GM12878 (cell line): ENCODE data around the gene NLRC5. TPM values are rescaled to one million over a fixed set of nuclear protein-coding genes. Genes with fewer than 3 reads are reported as not detected.
A peak's percentile ranks its signal among the peaks of the same experiment; 100 is the strongest.

ENCODE experiments used
- MTA3 ChIP-seq: IDR thresholded peaks from 2 replicates; pipeline ENCODE4 v1.6.1; 2012; ENCODE audit warnings: low read length, inconsistent platforms, borderline replicate concordance
- MYB ChIP-seq: fragments of 150-350 bp; IDR thresholded peaks from 2 replicates; pipeline ENCODE4 v1.6.1; 2014; ENCODE audit warnings: mild to moderate bottlenecking, low read depth, low read length, borderline replicate concordance
- SREBF2 ChIP-seq: IDR thresholded peaks from 2 replicates; pipeline ENCODE4 v1.6.1; 2012; ENCODE audit warnings: mild to moderate bottlenecking, low read length
- ZNF24 ChIP-seq: fragments of 450-650 bp; IDR thresholded peaks from 2 replicates; pipeline ENCODE4 v1.6.1; 2017; ENCODE audit warnings: antibody characterized with exemption, mild to moderate bottlenecking
- polyA plus RNA-seq, 11 experiments: library from polyadenylated mRNA; depleted of rRNA in 4 of 11; unstranded in 6 of 11; stranded (reverse) in 5 of 11; fragments of >200 nt; fragmentation: Nextera tagmentation in 4 of 11; fragmentation: Illumina TruSeq in 1 of 11; extraction: Ambion mirVana in 4 of 11; extraction: Trizol in 1 of 11; gene quantifications; 1 replicate in 1 of 11; 2 replicates in 10 of 11; pipeline versions ENCODE4 v1.2.1 to v1.2.3, GENCODE V29; 2011 to 2016; ENCODE audit warnings: inconsistent platforms in 2 of 11, missing spikeins in 2 of 11, low read depth in 1 of 11
- total RNA-seq, 4 experiments: library from RNA; depleted of rRNA in 3 of 4; stranded (reverse); fragments of >200 nt in 3 of 4; fragmentation: Illumina TruSeq in 1 of 4; extraction: Trizol in 1 of 4; gene quantifications; 2 replicates each; pipeline versions ENCODE4 v1.2.1 to v1.2.3, GENCODE V29; 2013 to 2021
- TF ChIP-seq, protein P1 (sequence below): IDR thresholded peaks from 2 replicates; pipeline ENCODE4 v1.6.1; 2011; ENCODE audit warnings: borderline replicate concordance, low read depth, mild to moderate bottlenecking, moderate library complexity, low read length; ENCODE audit not compliant: insufficient read depth, poor library complexity, severe bottlenecking
- TF ChIP-seq, protein P2 (sequence below): fragments of 450-650 bp; formaldehyde crosslinking; IDR thresholded peaks from 2 replicates; pipeline ENCODE4 v1.4.0; 2020; ENCODE audit warnings: mild to moderate bottlenecking, moderate library complexity
- TF ChIP-seq, protein P3 (sequence below): IDR thresholded peaks from 2 replicates; pipeline ENCODE4 v1.6.1; 2012; ENCODE audit warnings: low read length, inconsistent platforms

Gene NLRC5
- total and polyA plus RNA-seq, 10 of the 15 experiments (the other 5 are each of a cell fraction or from before 2014, with no cell fraction given) = 13.1 to 105 (median 57.3) TPM

DNA sequence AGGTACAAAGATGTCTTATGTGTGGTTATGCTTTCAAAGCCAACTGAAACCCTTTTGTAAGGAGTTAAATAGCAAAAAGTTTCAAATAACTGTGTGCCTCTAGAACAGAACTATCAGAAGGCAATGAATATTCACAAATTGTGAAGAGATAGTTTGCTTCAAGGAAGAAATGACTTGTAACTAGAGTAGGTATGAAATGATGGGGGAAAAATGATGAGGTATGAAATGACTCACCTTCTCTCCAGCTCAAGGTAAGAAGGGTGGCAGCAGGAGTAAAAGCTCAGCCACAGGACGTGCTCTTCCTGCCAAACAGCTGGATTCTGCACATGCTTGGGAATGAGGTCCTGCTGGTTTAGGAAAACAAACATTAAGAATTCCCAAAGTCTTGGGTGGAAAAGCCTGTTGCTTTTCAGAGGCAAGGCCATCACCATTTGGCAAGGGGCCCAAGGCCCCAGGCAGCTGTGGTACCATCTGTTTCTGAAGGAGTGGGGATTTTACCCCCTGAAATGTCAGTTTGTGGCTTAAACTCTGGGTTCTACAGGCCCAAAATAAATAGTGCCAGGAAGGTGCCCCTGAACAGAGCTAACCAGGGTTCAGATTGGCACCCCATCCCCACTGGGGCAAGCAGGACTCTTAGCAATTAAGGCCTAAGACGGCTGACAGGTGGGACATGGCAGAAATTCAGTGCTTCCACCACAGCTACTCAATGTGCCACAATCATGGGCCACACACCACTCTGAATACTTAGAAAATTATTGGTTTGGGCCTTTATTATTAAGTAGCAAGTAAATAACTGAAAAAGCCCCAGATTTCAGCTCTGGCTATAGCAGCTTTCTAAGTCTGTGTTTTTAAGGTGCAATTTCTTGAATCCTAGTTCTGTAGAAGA, 44.2 kb upstream of the NLRC5 start (continued):
- TF ChIP-seq, protein P1, sequence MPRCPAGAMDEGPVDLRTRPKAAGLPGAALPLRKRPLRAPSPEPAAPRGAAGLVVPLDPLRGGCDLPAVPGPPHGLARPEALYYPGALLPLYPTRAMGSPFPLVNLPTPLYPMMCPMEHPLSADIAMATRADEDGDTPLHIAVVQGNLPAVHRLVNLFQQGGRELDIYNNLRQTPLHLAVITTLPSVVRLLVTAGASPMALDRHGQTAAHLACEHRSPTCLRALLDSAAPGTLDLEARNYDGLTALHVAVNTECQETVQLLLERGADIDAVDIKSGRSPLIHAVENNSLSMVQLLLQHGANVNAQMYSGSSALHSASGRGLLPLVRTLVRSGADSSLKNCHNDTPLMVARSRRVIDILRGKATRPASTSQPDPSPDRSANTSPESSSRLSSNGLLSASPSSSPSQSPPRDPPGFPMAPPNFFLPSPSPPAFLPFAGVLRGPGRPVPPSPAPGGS = peak; percentile 52
- no peak for TF ChIP-seq MYB
- TF ChIP-seq, protein P2, sequence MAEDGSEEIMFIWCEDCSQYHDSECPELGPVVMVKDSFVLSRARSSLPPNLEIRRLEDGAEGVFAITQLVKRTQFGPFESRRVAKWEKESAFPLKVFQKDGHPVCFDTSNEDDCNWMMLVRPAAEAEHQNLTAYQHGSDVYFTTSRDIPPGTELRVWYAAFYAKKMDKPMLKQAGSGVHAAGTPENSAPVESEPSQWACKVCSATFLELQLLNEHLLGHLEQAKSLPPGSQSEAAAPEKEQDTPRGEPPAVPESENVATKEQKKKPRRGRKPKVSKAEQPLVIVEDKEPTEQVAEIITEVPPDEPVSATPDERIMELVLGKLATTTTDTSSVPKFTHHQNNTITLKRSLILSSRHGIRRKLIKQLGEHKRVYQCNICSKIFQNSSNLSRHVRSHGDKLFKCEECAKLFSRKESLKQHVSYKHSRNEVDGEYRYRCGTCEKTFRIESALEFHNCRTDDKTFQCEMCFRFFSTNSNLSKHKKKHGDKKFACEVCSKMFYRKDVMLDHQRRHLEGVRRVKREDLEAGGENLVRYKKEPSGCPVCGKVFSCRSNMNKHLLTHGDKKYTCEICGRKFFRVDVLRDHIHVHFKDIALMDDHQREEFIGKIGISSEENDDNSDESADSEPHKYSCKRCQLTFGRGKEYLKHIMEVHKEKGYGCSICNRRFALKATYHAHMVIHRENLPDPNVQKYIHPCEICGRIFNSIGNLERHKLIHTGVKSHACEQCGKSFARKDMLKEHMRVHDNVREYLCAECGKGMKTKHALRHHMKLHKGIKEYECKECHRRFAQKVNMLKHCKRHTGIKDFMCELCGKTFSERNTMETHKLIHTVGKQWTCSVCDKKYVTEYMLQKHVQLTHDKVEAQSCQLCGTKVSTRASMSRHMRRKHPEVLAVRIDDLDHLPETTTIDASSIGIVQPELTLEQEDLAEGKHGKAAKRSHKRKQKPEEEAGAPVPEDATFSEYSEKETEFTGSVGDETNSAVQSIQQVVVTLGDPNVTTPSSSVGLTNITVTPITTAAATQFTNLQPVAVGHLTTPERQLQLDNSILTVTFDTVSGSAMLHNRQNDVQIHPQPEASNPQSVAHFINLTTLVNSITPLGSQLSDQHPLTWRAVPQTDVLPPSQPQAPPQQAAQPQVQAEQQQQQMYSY (CRISPR knock-in tag) = 0 out of 2 replicates have a peak, but pooled peaks have one; percentile 3
- TF ChIP-seq SREBF2 = no peak
- peak; percentile 67; the same call in 1 of the 2 replicates for TF ChIP-seq ZNF24
- TF ChIP-seq, protein P3, sequence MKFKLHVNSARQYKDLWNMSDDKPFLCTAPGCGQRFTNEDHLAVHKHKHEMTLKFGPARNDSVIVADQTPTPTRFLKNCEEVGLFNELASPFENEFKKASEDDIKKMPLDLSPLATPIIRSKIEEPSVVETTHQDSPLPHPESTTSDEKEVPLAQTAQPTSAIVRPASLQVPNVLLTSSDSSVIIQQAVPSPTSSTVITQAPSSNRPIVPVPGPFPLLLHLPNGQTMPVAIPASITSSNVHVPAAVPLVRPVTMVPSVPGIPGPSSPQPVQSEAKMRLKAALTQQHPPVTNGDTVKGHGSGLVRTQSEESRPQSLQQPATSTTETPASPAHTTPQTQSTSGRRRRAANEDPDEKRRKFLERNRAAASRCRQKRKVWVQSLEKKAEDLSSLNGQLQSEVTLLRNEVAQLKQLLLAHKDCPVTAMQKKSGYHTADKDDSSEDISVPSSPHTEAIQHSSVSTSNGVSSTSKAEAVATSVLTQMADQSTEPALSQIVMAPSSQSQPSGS = peak; percentile 70
- TF ChIP-seq MTA3 = no peak
